Activated T-cell treated with anti-CD3 and anti-CD28 coated beads, Interleukin-2, amount 50 U/mL, for 4 hours (primary cell): ENCODE results near the gene ENTPD8. TPM values are rescaled to one million over a fixed set of nuclear protein-coding genes. Genes with fewer than 3 reads are reported as not detected.
"Not testable (repeated sequence)": the region's sequence is repeated elsewhere in the genome, so short reads cannot be mapped to it uniquely, and the experiment has no call there.

ENCODE experiments used
- ATAC-seq, 2 donors: fragments of 200-7000 bp; cut with Tn5 transposase; one replicate each; pipeline ENCODE4 v1.10.0; 2021
- DNase-seq: peaks from one replicate; pipeline ENCODE4 v3.0.0-alpha.2; 2020
- H3K27me3 Mint-ChIP-seq: one replicate; pipeline ENCODE4 v1.8.0; 2021; ENCODE audit warnings: low read depth, mixed read lengths
- H3K36me3 Mint-ChIP-seq: one replicate; pipeline ENCODE4 v1.8.0; 2022; ENCODE audit warnings: mixed read lengths; ENCODE audit not compliant: insufficient read depth
- H3K4me1 Mint-ChIP-seq: one replicate; pipeline ENCODE4 v1.8.0; 2021; ENCODE audit warnings: low read depth, mixed read lengths
- H3K4me3 Mint-ChIP-seq: one replicate; pipeline ENCODE4 v1.8.0; 2021; ENCODE audit warnings: mild to moderate bottlenecking, moderate library complexity, mixed read lengths
- H3K9me3 Mint-ChIP-seq: one replicate; pipeline ENCODE4 v1.8.0; 2021; ENCODE audit warnings: mixed read lengths
- total RNA-seq, 3 donors: library from RNA; stranded (reverse); gene quantifications; one replicate each; pipeline ENCODE4 v1.2.1, GENCODE V29; 2021

ENTPD8 gene
- total RNA-seq, 3 donors from 2014 or later: not detected

GRCh38 chr9:137411260-137411644 is 29.9 kb downstream of the ENTPD8 start:
- no peak for ATAC-seq
- peaks cover 8% of the 10 kb centered on the region for H3K4me1 Mint-ChIP-seq
- peaks cover 2% of the 10 kb centered on the region for H3K36me3 Mint-ChIP-seq
- H3K27me3 Mint-ChIP-seq: no peaks in the 10 kb centered on the region
- no peaks in the 10 kb centered on the region for H3K9me3 Mint-ChIP-seq
- no peak for DNase-seq
- no peak overlapping the region for H3K4me3 Mint-ChIP-seq

- no peaks in the 10 kb centered on the region for H3K9me3 Mint-ChIP-seq
- peaks cover 2% of the 10 kb centered on the region for H3K36me3 Mint-ChIP-seq
- H3K4me1 Mint-ChIP-seq: peaks cover 10% of the 10 kb centered on the region
- H3K4me3 Mint-ChIP-seq: no peak overlapping the region
- H3K27me3 Mint-ChIP-seq: no peaks in the 10 kb centered on the region
- DNase-seq (no peak), ATAC-seq (no peak)
Measured at GRCh38 chr9:137410891-137411249, 30.3 kb downstream of the ENTPD8 start.

- H3K4me1 Mint-ChIP-seq: peaks cover 10% of the 10 kb centered on the region
- DNase-seq, ATAC-seq, H3K36me3 Mint-ChIP-seq, H3K27me3 Mint-ChIP-seq, H3K9me3 Mint-ChIP-seq, H3K4me3 Mint-ChIP-seq: not testable (repeated sequence)
Measured at GRCh38 chr9:137410236-137410890, 30.8 kb downstream of the ENTPD8 start.

GRCh38 chr9:137409515-137409914 is 31.6 kb downstream of the ENTPD8 start:
- no peaks in the 10 kb centered on the region for H3K27me3 Mint-ChIP-seq
- peaks cover under 1% of the 10 kb centered on the region for H3K36me3 Mint-ChIP-seq
- no peak overlapping the region for H3K4me3 Mint-ChIP-seq
- H3K9me3 Mint-ChIP-seq: no peaks in the 10 kb centered on the region
- no peak for ATAC-seq
- no peak for DNase-seq
- H3K4me1 Mint-ChIP-seq: peaks cover 10% of the 10 kb centered on the region

- DNase-seq: no peak
- no peaks in the 10 kb centered on the region for H3K9me3 Mint-ChIP-seq
- H3K36me3 Mint-ChIP-seq: no peaks in the 10 kb centered on the region
- no peak overlapping the region for H3K4me3 Mint-ChIP-seq
- H3K27me3 Mint-ChIP-seq: no peaks in the 10 kb centered on the region
- no peak for ATAC-seq
- H3K4me1 Mint-ChIP-seq: peaks cover 8% of the 10 kb centered on the region
Measured at GRCh38 chr9:137408651-137409405, 32.3 kb downstream of the ENTPD8 start.

GRCh38 chr9:137407590-137408300 is 33.4 kb downstream of the ENTPD8 start:
- Mint-ChIP-seq H3K4me3 (no peak overlapping the region), H3K27me3 (no peaks in the 10 kb centered on the region), H3K36me3 (no peaks in the 10 kb centered on the region), H3K9me3 (no peaks in the 10 kb centered on the region), H3K4me1 (peaks cover 7% of the 10 kb centered on the region)
- ATAC-seq (no peak), DNase-seq (no peak)

GRCh38 chr9:137406876-137407589 is 34.1 kb downstream of the ENTPD8 start:
- ATAC-seq (peak; percentile 91 to 93), DNase-seq (peak; percentile 58)
- peaks cover 3% of the 10 kb centered on the region for H3K36me3 Mint-ChIP-seq
- H3K27me3 Mint-ChIP-seq: no peaks in the 10 kb centered on the region
- peaks cover 9% of the 10 kb centered on the region for H3K4me1 Mint-ChIP-seq
- H3K4me3 Mint-ChIP-seq: no peak overlapping the region
- H3K9me3 Mint-ChIP-seq: no peaks in the 10 kb centered on the region

- Mint-ChIP-seq H3K4me1 (peaks cover 9% of the 10 kb centered on the region), H3K27me3 (no peaks in the 10 kb centered on the region), H3K4me3 (no peak overlapping the region), H3K9me3 (no peaks in the 10 kb centered on the region), H3K36me3 (peaks cover 3% of the 10 kb centered on the region)
- ATAC-seq (no peak), DNase-seq (no peak)
Measured at GRCh38 chr9:137406085-137406760, 34.9 kb downstream of the ENTPD8 start.

GRCh38 chr9:137405677-137406081 is 35.5 kb downstream of the ENTPD8 start:
- ATAC-seq (no peak), DNase-seq (no peak)
- Mint-ChIP-seq H3K4me1 (peaks cover 9% of the 10 kb centered on the region), H3K36me3 (peaks cover 3% of the 10 kb centered on the region), H3K27me3 (no peaks in the 10 kb centered on the region), H3K9me3 (no peaks in the 10 kb centered on the region), H3K4me3 (no peak overlapping the region)

- ATAC-seq (no peak), DNase-seq (no peak)
- peaks cover 3% of the 10 kb centered on the region for H3K36me3 Mint-ChIP-seq
- no peaks in the 10 kb centered on the region for H3K27me3 Mint-ChIP-seq
- H3K4me3 Mint-ChIP-seq: no peak overlapping the region
- no peaks in the 10 kb centered on the region for H3K9me3 Mint-ChIP-seq
- H3K4me1 Mint-ChIP-seq: peaks cover 7% of the 10 kb centered on the region
Measured at GRCh38 chr9:137404961-137405567, 36.1 kb downstream of the ENTPD8 start.

- ATAC-seq (no peak), DNase-seq (no peak)
- peaks cover 9% of the 10 kb centered on the region for H3K4me1 Mint-ChIP-seq
- H3K4me3 Mint-ChIP-seq: no peak overlapping the region
- no peaks in the 10 kb centered on the region for H3K27me3 Mint-ChIP-seq
- H3K9me3 Mint-ChIP-seq: no peaks in the 10 kb centered on the region
- H3K36me3 Mint-ChIP-seq: peaks cover 3% of the 10 kb centered on the region
Measured at GRCh38 chr9:137403269-137403668, 37.9 kb downstream of the ENTPD8 start.

GRCh38 chr9:137402746-137403145 is 38.4 kb downstream of the ENTPD8 start:
- H3K4me1 Mint-ChIP-seq: peaks cover 15% of the 10 kb centered on the region
- no peaks in the 10 kb centered on the region for H3K9me3 Mint-ChIP-seq
- no peaks in the 10 kb centered on the region for H3K27me3 Mint-ChIP-seq
- no peak for DNase-seq
- peaks cover 4% of the 10 kb centered on the region for H3K36me3 Mint-ChIP-seq
- H3K4me3 Mint-ChIP-seq: no peak overlapping the region
- no peak for ATAC-seq

GRCh38 chr9:137398561-137399468 is 42.3 kb downstream of the ENTPD8 start:
- no peak overlapping the region for H3K4me3 Mint-ChIP-seq
- ATAC-seq (no peak), DNase-seq (no peak)
- peaks cover 4% of the 10 kb centered on the region for H3K36me3 Mint-ChIP-seq
- H3K27me3 Mint-ChIP-seq: no peaks in the 10 kb centered on the region
- H3K4me1 Mint-ChIP-seq: peaks cover 21% of the 10 kb centered on the region
- H3K9me3 Mint-ChIP-seq: no peaks in the 10 kb centered on the region
